HG03064 (cell line): ENCODE measurements around the gene POLR1E.
"Not testable (repeated sequence)": the region's sequence is repeated elsewhere in the genome, so short reads cannot be mapped to it uniquely, and the experiment has no call there.

Experiments
- ATAC-seq: cut with Tn5 transposase; IDR thresholded peaks from one replicate; pipeline ENCODE4 v1.9.1; 2021; ENCODE audit warnings: low read depth; ENCODE audit not compliant: unreplicated experiment

Gene POLR1E

GRCh38 chr9:37464426-37465248 is 21.1 kb upstream of the POLR1E start:
- peak; percentile 28 for ATAC-seq

- ATAC-seq, result peak; percentile 76
Observed at GRCh38 chr9:37465249-37466036, 20.3 kb upstream of the POLR1E start, which contains the start of gene ZBTB5. Gene ZBTB5 (minus strand): TSS chr9:37465450. CDS start chr9:37442551, 22,899 bp downstream.

DNA sequence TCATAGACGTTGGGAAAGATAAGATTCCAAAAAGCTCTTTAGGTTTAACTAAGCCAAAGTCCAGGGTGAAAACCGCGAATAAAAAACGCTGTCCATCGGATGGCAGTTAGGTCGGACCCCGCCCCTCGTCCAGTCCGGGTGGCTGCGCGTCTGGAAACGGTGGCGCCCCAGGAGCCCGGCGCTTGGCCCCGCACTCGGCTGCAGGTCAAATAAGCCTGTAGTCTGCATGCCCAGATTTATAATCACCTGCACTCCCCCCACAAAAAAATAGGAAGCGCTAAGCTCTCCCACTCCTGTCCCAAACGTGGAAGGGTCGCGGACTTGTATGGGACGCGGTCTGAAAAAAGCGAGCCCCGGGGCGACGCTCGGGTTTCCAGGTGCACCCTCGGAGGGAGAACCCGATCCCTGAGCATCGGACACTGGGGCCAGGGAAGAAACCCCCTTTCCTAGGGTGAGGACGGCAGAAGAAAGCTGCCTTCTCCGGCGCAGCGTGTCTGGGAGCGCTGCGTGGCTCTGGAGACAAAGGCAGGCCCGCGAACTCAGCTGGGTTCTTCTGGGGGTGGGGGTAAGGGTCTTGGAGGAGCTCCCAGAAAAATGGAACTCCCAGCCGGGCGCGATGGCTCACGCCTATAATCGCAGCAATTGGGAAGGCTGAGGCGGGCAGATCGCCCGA is 19.6 kb upstream of the POLR1E start:
- no peak for ATAC-seq

- ATAC-seq, result not testable (repeated sequence)
Observed at GRCh38 chr9:37467530-37467929, 18.2 kb upstream of the POLR1E start.

GRCh38 chr9:37468620-37469019 is 17.1 kb upstream of the POLR1E start:
- no peak for ATAC-seq

DNA sequence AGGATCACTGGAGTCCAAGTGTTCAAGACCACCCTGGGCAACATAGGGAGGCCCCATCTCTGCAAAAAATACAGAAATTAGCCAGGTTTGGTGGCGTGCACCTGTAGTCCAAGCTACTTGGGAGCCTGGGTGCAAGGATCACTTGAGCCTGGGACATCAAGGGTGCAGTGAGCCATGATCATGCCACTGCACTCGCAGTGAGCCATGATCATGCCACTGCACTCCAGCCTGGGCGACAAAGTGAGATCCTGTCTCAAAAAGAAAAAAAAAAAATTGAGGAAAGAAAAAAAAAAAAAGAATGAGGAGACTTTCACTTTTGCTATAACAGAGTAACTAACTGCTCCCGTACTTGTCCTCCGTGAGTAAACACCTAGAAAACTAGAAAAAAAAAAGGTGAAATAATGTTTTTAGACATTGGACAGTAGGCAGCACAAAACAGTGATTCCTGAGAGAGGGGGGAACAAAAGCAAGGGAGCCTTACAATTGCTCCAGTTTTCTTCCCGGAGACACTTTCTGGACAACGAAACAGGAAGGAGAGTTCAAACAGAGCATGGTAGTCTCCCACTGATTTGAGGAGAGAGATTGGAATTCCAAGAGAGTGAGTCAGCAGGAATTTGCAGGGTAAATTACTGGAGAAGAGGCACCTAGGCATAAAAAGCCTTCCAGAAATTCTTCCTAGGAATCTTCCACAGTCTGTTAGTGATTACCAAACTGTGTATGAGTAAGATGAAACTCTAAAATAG is 13.6 kb upstream of the POLR1E start:
- ATAC-seq, result no peak

DNA sequence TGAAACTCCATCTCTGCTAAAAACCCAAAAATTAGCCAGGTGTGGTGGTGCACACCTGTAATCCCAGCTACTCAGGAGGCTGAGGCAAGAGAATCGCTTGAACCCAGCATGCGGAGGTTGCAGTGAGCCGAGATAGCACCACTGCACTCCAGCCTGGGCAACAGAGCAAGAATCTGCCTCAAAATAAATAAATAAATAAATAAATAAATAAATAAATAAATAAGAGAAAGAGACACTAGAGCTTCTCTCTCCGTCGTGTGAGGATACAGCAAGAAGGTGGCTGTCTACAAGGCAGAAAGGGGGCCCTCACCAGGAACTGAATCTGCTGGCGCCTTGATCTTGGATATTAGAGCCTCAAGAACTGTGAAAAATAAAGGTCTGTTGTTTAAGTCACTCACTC is 11.8 kb upstream of the POLR1E start:
- ATAC-seq, result not testable (repeated sequence)

DNA sequence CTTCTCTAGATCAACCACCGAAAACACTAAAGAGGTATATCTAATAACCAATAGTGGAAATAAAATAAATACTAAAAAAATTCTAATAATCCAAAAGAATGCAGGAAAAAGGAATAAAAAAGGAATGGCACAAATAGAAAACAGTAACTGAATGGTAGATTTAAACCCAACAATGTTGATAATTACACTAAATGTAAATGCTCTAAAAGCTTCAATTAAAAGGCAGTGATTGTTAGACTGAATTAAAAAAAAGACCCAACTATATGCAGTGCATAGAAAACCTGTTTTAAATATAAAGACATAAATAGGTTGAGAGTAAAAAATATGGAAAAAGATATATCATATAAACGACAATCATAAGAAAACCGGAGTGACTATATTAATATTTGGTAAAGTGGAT is 11.3 kb upstream of the POLR1E start:
- no peak for ATAC-seq

DNA sequence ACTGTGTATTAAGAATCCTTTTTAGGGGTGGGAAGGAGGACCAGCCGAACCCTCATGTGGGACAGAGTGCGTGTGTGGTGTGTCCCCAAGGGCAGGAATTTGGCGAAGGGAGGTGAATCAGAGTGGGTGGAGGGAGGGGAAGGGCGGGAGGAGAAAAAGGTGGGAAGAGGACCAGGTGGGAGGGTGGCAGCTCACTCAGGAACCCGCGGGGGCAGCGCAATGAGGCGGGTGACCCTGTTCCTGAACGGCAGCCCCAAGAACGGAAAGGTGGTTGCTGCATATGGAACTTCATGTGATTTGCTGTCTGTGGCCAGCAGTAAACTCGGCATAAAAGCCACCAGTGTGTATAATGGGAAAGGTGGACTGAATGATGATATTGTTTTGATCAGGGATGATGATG is 8.8 kb upstream of the POLR1E start:
- ATAC-seq, result no peak

- not testable (repeated sequence) for ATAC-seq
Observed at GRCh38 chr9:37477443-37477842, 8.3 kb upstream of the POLR1E start.

DNA sequence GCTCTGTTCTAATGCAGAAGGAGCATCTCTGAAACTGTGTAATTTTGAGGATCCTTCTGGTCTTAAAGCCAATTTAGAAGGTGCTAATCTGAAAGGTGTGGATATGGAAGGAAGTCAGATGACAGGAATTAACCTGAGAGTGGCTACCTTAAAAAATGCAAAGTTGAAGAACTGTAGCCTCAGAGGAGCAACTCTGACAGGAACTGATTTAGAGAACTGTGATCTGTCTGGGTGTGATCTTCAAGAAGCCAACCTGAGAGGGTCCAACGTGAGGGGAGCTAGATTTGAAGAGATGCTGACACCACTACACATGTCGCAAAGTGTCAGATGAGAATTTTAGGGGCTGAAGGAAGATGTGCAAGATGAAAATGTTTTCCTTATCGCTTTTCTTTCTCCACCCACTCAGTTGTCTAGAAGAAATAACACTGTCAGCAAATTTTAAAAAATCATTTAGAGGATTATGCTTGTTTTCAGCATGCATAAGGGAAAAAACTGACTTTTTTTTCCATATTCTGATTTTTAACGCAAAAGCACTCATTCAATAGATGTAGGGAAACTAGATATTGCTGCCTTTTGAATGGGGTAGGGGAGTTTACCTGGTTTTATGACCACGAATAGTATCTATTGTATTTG is 7.6 kb upstream of the POLR1E start:
- not testable (repeated sequence) for ATAC-seq

GRCh38 chr9:37480759-37481158 is 5.0 kb upstream of the POLR1E start:
- no peak for ATAC-seq

DNA sequence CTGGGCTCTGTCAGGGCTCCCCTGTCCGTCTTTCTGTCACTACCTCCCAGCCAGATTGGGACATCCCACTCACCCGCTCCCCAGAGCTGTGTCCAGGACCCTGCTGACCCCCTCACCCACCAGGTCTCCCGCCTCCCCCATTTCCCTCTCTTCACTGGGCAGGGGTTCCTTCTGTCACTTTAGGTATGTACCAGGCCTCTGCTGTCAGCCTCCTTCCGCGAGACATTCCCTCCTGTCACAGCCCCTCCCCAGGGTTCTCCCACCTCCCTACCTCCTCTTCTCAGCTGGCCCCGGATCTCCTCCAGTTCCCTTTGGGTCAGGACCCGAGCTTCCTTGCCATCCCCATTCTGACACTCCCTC is 488 bp downstream of the POLR1E start:
- no peak for ATAC-seq

GRCh38 chr9:37486616-37487548 is 1.1 kb downstream of the POLR1E start:
- ATAC-seq, result no peak

GRCh38 chr9:37491939-37492338 is 6.2 kb downstream of the POLR1E start:
- no peak for ATAC-seq

- no peak for ATAC-seq
Observed at GRCh38 chr9:37495571-37495970, 9.8 kb downstream of the POLR1E start.

DNA sequence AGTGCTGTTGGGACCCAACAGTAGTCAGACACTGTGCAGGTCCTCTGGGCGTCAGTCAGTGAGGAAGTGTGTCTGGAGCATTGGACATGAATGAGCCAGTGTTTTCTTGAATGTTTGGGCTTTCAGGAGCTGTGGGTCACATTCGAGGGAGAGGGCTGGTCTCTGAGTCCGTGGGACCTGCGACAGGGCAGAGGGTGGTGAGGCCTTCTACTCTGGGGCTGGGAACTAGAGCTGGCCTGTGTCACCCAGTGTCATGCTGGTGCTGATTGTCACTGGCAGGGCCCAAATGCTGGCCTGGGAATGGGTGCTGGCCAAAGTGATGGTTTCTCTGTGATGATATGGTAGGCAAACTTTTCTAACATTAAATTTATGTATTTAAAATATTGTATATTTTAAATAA is 10.3 kb downstream of the POLR1E start:
- no peak for ATAC-seq

DNA sequence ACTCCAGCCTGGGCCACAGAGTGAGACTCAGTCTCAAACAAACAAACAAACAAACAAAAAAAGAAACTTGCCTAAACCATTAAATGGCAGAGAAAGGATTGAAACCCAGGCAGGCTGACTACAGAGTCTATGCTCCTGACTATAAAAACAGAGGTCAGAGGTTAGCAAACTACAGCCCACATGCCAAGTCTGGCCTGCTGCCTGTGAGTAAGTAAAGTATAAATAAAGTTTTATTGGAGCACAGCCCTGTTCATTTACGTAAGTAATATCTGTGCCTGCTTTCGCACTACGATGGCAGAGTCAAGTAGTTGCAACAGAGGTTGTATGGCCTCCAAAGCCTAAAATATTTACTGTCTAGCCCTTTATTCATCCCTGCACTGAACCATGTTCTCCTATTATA is 11.6 kb downstream of the POLR1E start:
- ATAC-seq, result no peak

DNA sequence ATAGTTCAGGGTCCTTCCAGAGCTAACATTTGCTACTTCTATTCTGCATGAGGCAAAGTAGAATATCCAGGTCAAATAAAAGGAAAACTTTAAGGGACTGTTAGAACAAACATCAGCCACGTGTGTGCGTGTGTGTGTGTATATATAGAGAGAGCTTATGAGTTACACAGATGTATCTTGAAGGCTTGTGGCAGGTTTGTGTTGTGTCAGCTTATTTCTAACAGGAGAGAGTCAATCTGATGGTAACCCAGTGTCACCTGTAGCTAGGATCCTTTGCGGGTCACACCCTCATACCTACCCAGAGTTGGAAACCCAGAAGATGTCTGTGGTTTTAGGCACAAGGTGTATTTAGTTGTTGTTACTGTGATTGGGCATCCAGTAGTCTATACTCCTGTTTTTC is 12.7 kb downstream of the POLR1E start:
- ATAC-seq, result no peak
